PFSK-1 (cell line): ENCODE measurements around the gene DPF3.

ENCODE experiments used
- POLR2AphosphoS5 ChIP-seq: IDR thresholded peaks from 2 replicates; pipeline ENCODE4 v1.6.1; 2012; ENCODE audit warnings: low read depth, mild to moderate bottlenecking, control low read depth, low read length, moderate library complexity
- TF ChIP-seq, protein P1 (sequence below), 2 experiments: IDR thresholded peaks; 2 replicates each; pipeline versions ENCODE4 v1.6.1 to v1.8.0; 2011 to 2012; ENCODE audit warnings: low read depth in 2 of 2, low read length in 2 of 2, control low read depth in 1 of 2, inconsistent platforms in 1 of 2, mild to moderate bottlenecking in 1 of 2, moderate library complexity in 1 of 2; ENCODE audit not compliant: insufficient read depth in 1 of 2

DNA sequence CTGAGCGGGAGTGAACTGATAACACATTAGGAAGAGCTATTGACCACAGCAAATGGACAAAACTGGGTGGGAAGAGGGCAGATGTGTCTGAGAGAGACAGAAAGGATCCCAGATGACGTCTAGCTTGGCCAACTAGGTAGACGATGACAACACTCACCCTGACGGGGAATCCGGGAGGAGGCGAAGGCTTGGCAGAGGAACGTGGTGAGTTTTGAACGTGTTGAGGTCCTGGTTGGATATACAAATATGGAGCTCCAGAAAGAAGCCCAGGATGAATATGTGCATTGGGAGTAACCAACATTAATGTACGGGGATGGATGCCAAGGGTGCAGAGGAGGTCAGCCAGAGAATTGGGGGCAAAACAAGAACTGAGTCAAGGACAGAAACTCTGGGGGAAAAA lies 60.7 kb downstream of the DPF3 start:
- TF ChIP-seq POLR2AphosphoS5 = no peak
- TF ChIP-seq, protein P1, sequence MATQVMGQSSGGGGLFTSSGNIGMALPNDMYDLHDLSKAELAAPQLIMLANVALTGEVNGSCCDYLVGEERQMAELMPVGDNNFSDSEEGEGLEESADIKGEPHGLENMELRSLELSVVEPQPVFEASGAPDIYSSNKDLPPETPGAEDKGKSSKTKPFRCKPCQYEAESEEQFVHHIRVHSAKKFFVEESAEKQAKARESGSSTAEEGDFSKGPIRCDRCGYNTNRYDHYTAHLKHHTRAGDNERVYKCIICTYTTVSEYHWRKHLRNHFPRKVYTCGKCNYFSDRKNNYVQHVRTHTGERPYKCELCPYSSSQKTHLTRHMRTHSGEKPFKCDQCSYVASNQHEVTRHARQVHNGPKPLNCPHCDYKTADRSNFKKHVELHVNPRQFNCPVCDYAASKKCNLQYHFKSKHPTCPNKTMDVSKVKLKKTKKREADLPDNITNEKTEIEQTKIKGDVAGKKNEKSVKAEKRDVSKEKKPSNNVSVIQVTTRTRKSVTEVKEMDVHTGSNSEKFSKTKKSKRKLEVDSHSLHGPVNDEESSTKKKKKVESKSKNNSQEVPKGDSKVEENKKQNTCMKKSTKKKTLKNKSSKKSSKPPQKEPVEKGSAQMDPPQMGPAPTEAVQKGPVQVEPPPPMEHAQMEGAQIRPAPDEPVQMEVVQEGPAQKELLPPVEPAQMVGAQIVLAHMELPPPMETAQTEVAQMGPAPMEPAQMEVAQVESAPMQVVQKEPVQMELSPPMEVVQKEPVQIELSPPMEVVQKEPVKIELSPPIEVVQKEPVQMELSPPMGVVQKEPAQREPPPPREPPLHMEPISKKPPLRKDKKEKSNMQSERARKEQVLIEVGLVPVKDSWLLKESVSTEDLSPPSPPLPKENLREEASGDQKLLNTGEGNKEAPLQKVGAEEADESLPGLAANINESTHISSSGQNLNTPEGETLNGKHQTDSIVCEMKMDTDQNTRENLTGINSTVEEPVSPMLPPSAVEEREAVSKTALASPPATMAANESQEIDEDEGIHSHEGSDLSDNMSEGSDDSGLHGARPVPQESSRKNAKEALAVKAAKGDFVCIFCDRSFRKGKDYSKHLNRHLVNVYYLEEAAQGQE (IDR thresholded peaks at IDR 0.05; ENCODE audit: insufficient read depth in 1 of 2, low read depth in 2 of 2, low read length in 2 of 2) = no peak
